ENCODE results near the gene MRPS22.
A peak's percentile ranks its signal among the peaks of the same experiment; 100 is the strongest.

The MRPS22 gene

GRCh38 chr3:139318431-139318816 lies 25.4 kb upstream of the MRPS22 start:
- Histone ChIP-seq H3K27me3 (replicated peaks) (no peaks in the 10 kb centered on the region), H3K27ac (no peak overlapping the region), H3K36me3 (replicated peaks) (no peaks in the 10 kb centered on the region), H3K4me3 (ENCODE audit: low read depth, low read length) (no peak overlapping the region)
- TF ChIP-seq CTCF (IDR thresholded peaks at IDR 0.05; ENCODE audit: low read depth, low read length, missing control alignments): no peak
- DNase-seq: no peak
- in situ Hi-C loops (cut with HindIII; ENCODE audit: low pct_ligation_motif_present, low sequenced_read_pairs): loop anchor here (10.0 to 25.0 kb wide), 2 partner anchors 204 to 381 kb away; partner anchors contain the start of genes FOXL2 and FOXL2NB

GRCh38 chr3:139318826-139319225 lies 25.0 kb upstream of the MRPS22 start:
- H3K27ac ChIP-seq: no peak overlapping the region
- no peaks in the 10 kb centered on the region for H3K36me3 ChIP-seq (replicated peaks)
- no peaks in the 10 kb centered on the region for H3K27me3 ChIP-seq (replicated peaks)
- TF ChIP-seq CTCF (IDR thresholded peaks at IDR 0.05; ENCODE audit: low read depth, low read length, missing control alignments): no peak
- no peak overlapping the region for H3K4me3 ChIP-seq (ENCODE audit: low read depth, low read length)
- in situ Hi-C loops (cut with HindIII; ENCODE audit: low pct_ligation_motif_present, low sequenced_read_pairs): loop anchor here (10.0 to 25.0 kb wide), 2 partner anchors 204 to 382 kb away; partner anchors contain the start of genes FOXL2 and FOXL2NB
- DNase-seq: no peak

GRCh38 chr3:139319428-139320402 lies 24.1 kb upstream of the MRPS22 start:
- DNase-seq: no peak

GRCh38 chr3:139320551-139321309 lies 23.1 kb upstream of the MRPS22 start:
- no peak overlapping the region for H3K27ac ChIP-seq
- no peak for TF ChIP-seq CTCF (IDR thresholded peaks at IDR 0.05; ENCODE audit: low read depth, low read length, missing control alignments)
- DNase-seq: no peak
- in situ Hi-C loops (cut with HindIII; ENCODE audit: low pct_ligation_motif_present, low sequenced_read_pairs): loop anchor here (25.0 kb wide), 1 partner anchor 383 kb away; the partner anchor contains the start of genes FOXL2 and FOXL2NB
- H3K4me3 ChIP-seq (ENCODE audit: low read depth, low read length): no peak overlapping the region
- H3K36me3 ChIP-seq (replicated peaks): no peaks in the 10 kb centered on the region
- H3K27me3 ChIP-seq (replicated peaks): no peaks in the 10 kb centered on the region

More at GRCh38 chr3:139319428-139320402, 24.1 kb upstream of the MRPS22 start:
- no peak overlapping the region for H3K27ac ChIP-seq
- H3K36me3 ChIP-seq (replicated peaks): no peaks in the 10 kb centered on the region
- no peaks in the 10 kb centered on the region for H3K27me3 ChIP-seq (replicated peaks)
- TF ChIP-seq CTCF (IDR thresholded peaks at IDR 0.05; ENCODE audit: low read depth, low read length, missing control alignments): peak; percentile 74
- H3K4me3 ChIP-seq (ENCODE audit: low read depth, low read length): no peak overlapping the region
- in situ Hi-C loops (cut with HindIII; ENCODE audit: low pct_ligation_motif_present, low sequenced_read_pairs): loop anchor here (10.0 to 25.0 kb wide), 2 partner anchors 205 to 382 kb away; partner anchors contain the start of genes FOXL2 and FOXL2NB

GRCh38 chr3:139322346-139322745 lies 21.5 kb upstream of the MRPS22 start:
- TF ChIP-seq CTCF (IDR thresholded peaks at IDR 0.05; ENCODE audit: low read depth, low read length, missing control alignments): no peak
- Histone ChIP-seq H3K36me3 (replicated peaks) (no peaks in the 10 kb centered on the region), H3K27me3 (replicated peaks) (no peaks in the 10 kb centered on the region), H3K4me3 (ENCODE audit: low read depth, low read length) (no peak overlapping the region), H3K27ac (no peak overlapping the region)
- no peak for DNase-seq
- in situ Hi-C loops (cut with HindIII; ENCODE audit: low pct_ligation_motif_present, low sequenced_read_pairs): loop anchor here (25.0 kb wide), 1 partner anchor 385 kb away; the partner anchor contains the start of genes FOXL2 and FOXL2NB
